HL-60 (cell line): Measurements from ENCODE around the gene BANP.

Experiments used
- CTCF ChIP-seq: IDR thresholded peaks from one replicate; pipeline ENCODE4 v1.5.1; 2011; ENCODE audit warnings: low read length, control low read depth, inconsistent platforms; ENCODE audit not compliant: insufficient read depth
- POLR2AphosphoS5 ChIP-seq: IDR thresholded peaks from 2 replicates; pipeline ENCODE4 v1.6.1; 2012; ENCODE audit warnings: low read depth
- REST ChIP-seq: IDR thresholded peaks from 2 replicates; pipeline ENCODE4 v1.6.1; 2012; ENCODE audit warnings: low read depth; ENCODE audit not compliant: insufficient replicate concordance

GRCh38 chr16:87979352-87979751 is 28.1 kb downstream of the BANP start:
- no peak for TF ChIP-seq POLR2AphosphoS5
- TF ChIP-seq CTCF = no peak
- TF ChIP-seq REST = no peak
